CD4-positive, alpha-beta memory T cell (primary cell): ENCODE data around the gene MCL1. TPM values are rescaled to one million over a fixed set of nuclear protein-coding genes. Genes with fewer than 3 reads are reported as not detected.
A peak's percentile ranks its signal among the peaks of the same experiment; 100 is the strongest.

Experiments used
- CTCF ChIA-PET: fragments of 350-600 bp; sonication (Branson Sonifier 250); formaldehyde crosslinking; loops from one replicate; lab custom pipeline; 2021; ENCODE audit warnings: inconsistent platforms; ENCODE audit not compliant: partially characterized antibody; lab: Charles Lee
- POLR2A ChIA-PET: fragments of 350-600 bp; sonication (Branson Sonifier 250); formaldehyde crosslinking; loops from one replicate; lab custom pipeline; 2021; ENCODE audit not compliant: partially characterized antibody; lab: Charles Lee
- DNase-seq, 5 donors: peaks; one replicate each; pipeline versions ENCODE4 v3.0.0 to v3.0.0-alpha.2; 2020 to 2022; ENCODE audit warnings: mixed read lengths in 1 of 5
- H3K27ac ChIP-seq: one replicate; pipeline ENCODE4 v1.7.0; 2013; ENCODE audit warnings: low read depth, low read length
- H3K27me3 ChIP-seq: 2 replicates; pipeline ENCODE4 v1.7.0; 2013; ENCODE audit warnings: mild to moderate bottlenecking, low read length, moderate library complexity; ENCODE audit not compliant: insufficient read depth
- H3K36me3 ChIP-seq: 2 replicates; pipeline ENCODE4 v1.7.0; 2013; ENCODE audit warnings: mild to moderate bottlenecking, low read length, moderate library complexity; ENCODE audit not compliant: insufficient read depth
- H3K4me1 ChIP-seq: 2 replicates; pipeline ENCODE4 v1.7.0; 2013; ENCODE audit warnings: mild to moderate bottlenecking, low read length, moderate library complexity; ENCODE audit not compliant: insufficient read depth
- H3K4me3 ChIP-seq, 2 donors: one replicate each; pipeline ENCODE4 v1.7.0; 2013; ENCODE audit warnings: low read length in 2 of 2, mild to moderate bottlenecking in 1 of 2
- H3K9me3 ChIP-seq, 2 donors: one replicate each; pipeline ENCODE4 v1.7.0; 2013; ENCODE audit warnings: low read length in 2 of 2, control low read depth in 1 of 2; ENCODE audit not compliant: control insufficient read depth in 1 of 2
- H3K27ac Mint-ChIP-seq, 7 donors: one replicate each; pipeline ENCODE4 v1.8.0; 2020 to 2021; ENCODE audit warnings: mixed read lengths in 7 of 7, mild to moderate bottlenecking in 6 of 7, inconsistent platforms in 3 of 7, moderate library complexity in 3 of 7
- H3K27me3 Mint-ChIP-seq, 2 donors: one replicate each; pipeline ENCODE4 v1.8.0; 2020 to 2021; ENCODE audit warnings: mixed read lengths in 2 of 2
- H3K36me3 Mint-ChIP-seq, 2 donors: one replicate each; pipeline ENCODE4 v1.8.0; 2020 to 2021; ENCODE audit warnings: mixed read lengths in 2 of 2, inconsistent platforms in 1 of 2, mild to moderate bottlenecking in 1 of 2
- H3K4me1 Mint-ChIP-seq, 4 donors: one replicate each; pipeline ENCODE4 v1.8.0; 2020 to 2021; ENCODE audit warnings: mixed read lengths in 4 of 4, mild to moderate bottlenecking in 1 of 4
- H3K4me3 Mint-ChIP-seq, 8 donors: one replicate each; pipeline ENCODE4 v1.8.0; 2020 to 2021; ENCODE audit warnings: mixed read lengths in 8 of 8, mild to moderate bottlenecking in 7 of 8, moderate library complexity in 6 of 8, inconsistent platforms in 3 of 8
- H3K9me3 Mint-ChIP-seq, 8 donors: one replicate each; pipeline ENCODE4 v1.8.0; 2020 to 2021; ENCODE audit warnings: mixed read lengths in 8 of 8, mild to moderate bottlenecking in 5 of 8, inconsistent platforms in 3 of 8, moderate library complexity in 1 of 8
- intact Hi-C: fragments of 100-400 bp; cut with micrococcal nuclease; formaldehyde crosslinking; loops from one replicate; pipeline ENCODE4 v1.15.1; 2023
- polyA plus RNA-seq, 2 donors: library from polyadenylated mRNA; unstranded; fragments of 300-500 nt; fragmentation: Illumina TruSeq; gene quantifications; one replicate each; pipeline ENCODE4 v1.2.3, GENCODE V29; 2021
- total RNA-seq, 2 experiments: library from RNA; stranded (reverse); gene quantifications; one replicate each; pipeline ENCODE4 v1.2.3, GENCODE V29; 2021

The MCL1 gene
- total and polyA plus RNA-seq, 4 experiments from 2014 or later, result 116 to 331 (median 261) TPM

DNA sequence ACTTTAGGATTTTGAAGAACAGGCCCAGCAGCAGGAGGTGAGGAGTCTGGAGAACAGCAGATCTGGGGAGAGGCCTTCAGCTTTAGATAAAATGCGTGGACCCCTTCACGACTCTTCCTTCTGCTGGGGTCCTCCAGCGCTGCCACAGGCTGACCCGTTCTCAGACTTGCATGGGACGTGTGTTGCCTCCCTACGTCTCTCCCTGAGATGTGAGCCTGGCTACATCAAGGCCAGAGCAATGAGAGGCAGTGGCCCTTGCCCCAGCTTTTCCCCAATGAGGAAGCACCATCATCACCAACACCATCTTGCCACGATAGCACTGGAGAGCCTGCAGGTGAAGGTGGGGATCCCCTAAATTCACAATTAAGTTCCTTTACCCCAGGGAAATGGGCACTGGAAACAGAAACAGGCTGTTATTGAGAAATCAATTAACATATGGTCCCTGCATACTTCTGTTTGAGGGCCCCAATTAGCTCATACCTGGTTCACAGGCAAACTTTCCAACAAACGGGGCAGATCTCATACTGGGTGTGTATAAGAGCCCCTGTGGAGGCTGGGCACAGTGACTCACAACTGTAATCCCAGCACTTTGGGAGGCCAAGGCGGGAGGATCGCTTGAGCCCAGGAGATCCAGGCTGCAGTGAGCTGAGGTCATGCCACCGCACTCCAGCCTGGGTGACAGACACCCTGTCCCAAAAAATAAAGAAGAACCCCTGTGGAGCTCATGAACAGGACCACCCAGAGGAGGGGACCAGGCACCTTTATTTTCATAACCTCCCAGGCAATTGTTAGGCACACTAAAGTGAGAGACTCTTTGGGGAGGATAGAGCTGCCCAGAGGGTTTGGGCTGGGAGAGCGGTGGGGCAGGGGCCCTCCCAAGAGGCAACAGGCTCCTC, 42.3 kb downstream of the MCL1 start:
- Mint-ChIP-seq H3K4me3 (no peak overlapping the region), H3K4me1 (peaks cover 0 to 6% (median 4%) of the 10 kb centered on the region in 4 donors), H3K36me3 (no peaks in the 10 kb centered on the region), H3K9me3 (no peaks in the 10 kb centered on the region), H3K27me3 (peaks cover 0 to 6% of the 10 kb centered on the region in 2 donors), H3K27ac (no peak overlapping the region)
- no peaks in the 10 kb centered on the region for H3K36me3 ChIP-seq
- H3K27ac ChIP-seq, result no peak overlapping the region
- no peak overlapping the region for H3K4me3 ChIP-seq
- H3K27me3 ChIP-seq, result no peaks in the 10 kb centered on the region
- ChIA-PET POLR2A (interaction anchor here (0.6 kb wide), 1 partner anchor 27 kb away, joined by 4 read pairs; no protein-coding TSS in a partner anchor), CTCF (interaction anchor here (1.0 to 1.6 kb wide), 3 partner anchors 11 to 281 kb away, joined by 3 to 5 read pairs (median 4); no protein-coding TSS in a partner anchor)
- H3K4me1 ChIP-seq, result no peaks in the 10 kb centered on the region
- intact Hi-C loops, result no loop called here
- no peak for DNase-seq
- H3K9me3 ChIP-seq, result no peaks in the 10 kb centered on the region

- ChIA-PET POLR2A (no interaction called here), CTCF (interaction anchor here (1.0 to 1.6 kb wide), 2 partner anchors 70 kb away, joined by 4 to 5 read pairs; no protein-coding TSS in a partner anchor)
- Mint-ChIP-seq H3K4me1 (peaks cover 0 to 6% (median 4%) of the 10 kb centered on the region in 4 donors), H3K36me3 (no peaks in the 10 kb centered on the region), H3K4me3 (no peak overlapping the region), H3K27me3 (peaks cover 0 to 6% of the 10 kb centered on the region in 2 donors), H3K27ac (peak overlapping the region in 1 of 7 donors; percentile 25), H3K9me3 (no peaks in the 10 kb centered on the region)
- Histone ChIP-seq H3K36me3 (no peaks in the 10 kb centered on the region), H3K9me3 (no peaks in the 10 kb centered on the region), H3K4me3 (no peak overlapping the region), H3K27me3 (no peaks in the 10 kb centered on the region), H3K4me1 (no peaks in the 10 kb centered on the region), H3K27ac (no peak overlapping the region)
- no peak for DNase-seq
- intact Hi-C loops, result no loop called here
Measured at GRCh38 chr1:150535511-150536287, 43.7 kb downstream of the MCL1 start.

- intact Hi-C loops, result no loop called here
- Histone ChIP-seq H3K4me3 (no peak overlapping the region), H3K36me3 (no peaks in the 10 kb centered on the region), H3K9me3 (no peaks in the 10 kb centered on the region), H3K27ac (no peak overlapping the region), H3K4me1 (no peaks in the 10 kb centered on the region), H3K27me3 (no peaks in the 10 kb centered on the region)
- Mint-ChIP-seq H3K4me1 (peaks cover 0 to 6% (median 4%) of the 10 kb centered on the region in 4 donors), H3K9me3 (no peaks in the 10 kb centered on the region), H3K36me3 (no peaks in the 10 kb centered on the region), H3K27ac (peak overlapping the region in 1 of 7 donors; percentile 35), H3K4me3 (no peak overlapping the region), H3K27me3 (peaks cover 0 to 6% of the 10 kb centered on the region in 2 donors)
- DNase-seq, result no peak
- POLR2A ChIA-PET, result interaction anchor here (1.2 kb wide), 1 partner anchor 19 kb away, joined by 4 read pairs; the partner anchor contains the start of gene FALEC
- CTCF ChIA-PET, result interaction anchor here (1.3 to 1.7 kb wide), 3 partner anchors 15 to 76 kb away, joined by 3 to 5 read pairs (median 4); no protein-coding TSS in a partner anchor
Measured at GRCh38 chr1:150534002-150534401, 45.4 kb downstream of the MCL1 start.

- Histone ChIP-seq H3K27ac (no peak overlapping the region), H3K27me3 (no peaks in the 10 kb centered on the region), H3K4me3 (no peak overlapping the region), H3K9me3 (no peaks in the 10 kb centered on the region), H3K36me3 (no peaks in the 10 kb centered on the region), H3K4me1 (no peaks in the 10 kb centered on the region)
- no peak for DNase-seq
- Mint-ChIP-seq H3K9me3 (no peaks in the 10 kb centered on the region), H3K36me3 (no peaks in the 10 kb centered on the region), H3K27ac (peak overlapping the region in 2 of 7 donors; percentile 31 to 42), H3K4me1 (peaks cover 0 to 6% (median 4%) of the 10 kb centered on the region in 4 donors), H3K27me3 (peaks cover 0 to 6% of the 10 kb centered on the region in 2 donors), H3K4me3 (no peak overlapping the region)
- intact Hi-C loops, result loop anchor here (1.0 kb wide), 2 partner anchors 18 to 69 kb away; partner anchors contain the start of gene FALEC
- ChIA-PET CTCF (interaction anchor here (0.8 to 3.5 kb wide), 17 partner anchors 12 to 488 kb away, joined by 3 to 18 read pairs (median 3); partner anchors contain the start of genes ECM1, FALEC and GOLPH3L), POLR2A (no interaction called here)
Measured at GRCh38 chr1:150532860-150533259, 46.5 kb downstream of the MCL1 start.

DNA sequence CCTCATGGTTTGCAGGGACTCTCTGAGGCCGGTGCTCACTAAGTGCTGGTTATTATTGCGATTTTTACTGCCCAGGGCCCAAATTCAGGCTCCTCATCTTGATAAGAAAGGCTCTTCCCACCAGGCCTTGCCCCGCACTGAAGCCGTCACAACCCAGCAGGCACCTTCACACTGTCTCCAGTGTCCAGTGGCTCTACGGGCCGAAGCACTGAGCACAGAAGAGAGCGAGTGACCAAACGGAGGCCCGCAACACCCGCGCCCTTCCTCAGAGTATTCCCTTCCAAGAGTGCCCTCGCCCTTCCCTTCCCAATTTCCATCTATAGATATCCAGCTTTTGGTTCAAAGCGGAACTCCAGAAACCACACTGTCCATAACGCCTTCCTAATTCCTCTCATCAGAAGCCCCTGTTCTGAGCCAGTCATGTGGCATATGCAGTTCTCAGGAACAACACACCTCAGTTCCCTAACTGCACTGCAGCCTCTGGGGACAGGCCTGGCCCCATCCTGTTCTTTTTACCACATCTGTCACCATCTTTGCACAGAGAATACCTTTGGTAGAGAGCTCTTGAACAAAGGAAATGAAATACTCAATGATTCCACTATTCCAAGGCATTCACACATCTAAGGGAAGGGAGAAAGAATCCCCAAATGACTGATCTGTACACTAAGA, 48.8 kb downstream of the MCL1 start:
- no peaks in the 10 kb centered on the region for H3K4me1 ChIP-seq
- DNase-seq, result no peak
- H3K4me3 ChIP-seq, result no peak overlapping the region
- no peak overlapping the region for H3K27ac ChIP-seq
- no peaks in the 10 kb centered on the region for H3K36me3 ChIP-seq
- ChIA-PET POLR2A (no interaction called here), CTCF (interaction anchor here (3.5 kb wide), 1 partner anchor 15 kb away, joined by 18 read pairs; the partner anchor contains the start of gene FALEC)
- H3K9me3 Mint-ChIP-seq, result no peaks in the 10 kb centered on the region
- intact Hi-C loops, result no loop called here
- H3K4me3 Mint-ChIP-seq, result no peak overlapping the region
- H3K27me3 ChIP-seq, result no peaks in the 10 kb centered on the region
- no peaks in the 10 kb centered on the region for H3K9me3 ChIP-seq
- peaks cover 0 to 6% (median 4%) of the 10 kb centered on the region in 4 donors for H3K4me1 Mint-ChIP-seq
- peaks cover 0 to 3% of the 10 kb centered on the region in 2 donors for H3K27me3 Mint-ChIP-seq
- no peak overlapping the region for H3K27ac Mint-ChIP-seq
- no peaks in the 10 kb centered on the region for H3K36me3 Mint-ChIP-seq

- no peaks in the 10 kb centered on the region for H3K9me3 Mint-ChIP-seq
- H3K4me3 Mint-ChIP-seq, result no peak overlapping the region
Measured at GRCh38 chr1:150529017-150529416, 50.4 kb downstream of the MCL1 start.

More at GRCh38 chr1:150529017-150529416, 50.4 kb downstream of the MCL1 start:
- Histone ChIP-seq H3K9me3 (no peaks in the 10 kb centered on the region), H3K4me1 (no peaks in the 10 kb centered on the region), H3K27ac (no peak overlapping the region), H3K36me3 (no peaks in the 10 kb centered on the region), H3K27me3 (no peaks in the 10 kb centered on the region), H3K4me3 (no peak overlapping the region)
- H3K27ac Mint-ChIP-seq, result peak overlapping the region in 1 of 7 donors; percentile 42
- peaks cover 0 to 6% (median 4%) of the 10 kb centered on the region in 4 donors for H3K4me1 Mint-ChIP-seq
- DNase-seq, result no peak
- no peaks in the 10 kb centered on the region for H3K36me3 Mint-ChIP-seq
- ChIA-PET CTCF (interaction anchor here (0.6 to 1.4 kb wide), 2 partner anchors 22 to 274 kb away, joined by 3 to 4 read pairs; no protein-coding TSS in a partner anchor), POLR2A (no interaction called here)
- peaks cover 0 to 3% of the 10 kb centered on the region in 2 donors for H3K27me3 Mint-ChIP-seq
- intact Hi-C loops, result no loop called here
